Endothelial cell of umbilical vein (primary cell): ENCODE results near the gene L1CAM. TPM values are rescaled to one million over a fixed set of nuclear protein-coding genes. Genes with fewer than 3 reads are reported as not detected.
A peak's percentile ranks its signal among the peaks of the same experiment; 100 is the strongest.

ENCODE experiments used
- BruUV-seq: library from RNA; stranded (reverse); fragments of 400-500 nt; replicated peaks from 2 replicates; lab custom pipeline; 2021; lab: Mats Ljungman, UMichigan
- CTCF ChIA-PET: fragments of 300-600, 350-600 bp; sonication (Branson Sonifier 250); formaldehyde crosslinking; loops from one replicate; lab custom pipeline; 2021; ENCODE audit warnings: antibody characterized with exemption, inconsistent platforms; lab: Charles Lee
- POLR2A ChIA-PET: fragments of 300-600, 350-600 bp; sonication (Branson Sonifier 250); formaldehyde crosslinking; loops from one replicate; lab custom pipeline; 2021; ENCODE audit warnings: antibody characterized with exemption, inconsistent platforms; lab: Charles Lee
- DNase-seq: peaks from one replicate; pipeline ENCODE4 v3.0.0-alpha.2; 2011; ENCODE audit warnings: low read depth, low spot score
- FAIRE-seq: peaks from 2 replicates; lab custom pipeline; 2011; peaks lifted over from hg19 to GRCh38; lab: Jason Lieb, UNC
- H2AFZ ChIP-seq: 2 replicates; pipeline ENCODE4 v1.6.0; 2012; ENCODE audit warnings: low read depth, low read length, control low read depth, inconsistent platforms
- H3K27ac ChIP-seq: 2 replicates; pipeline ENCODE4 v1.5.1; 2011; ENCODE audit warnings: low read depth, mild to moderate bottlenecking, control low read depth, low read length, moderate library complexity; ENCODE audit not compliant: insufficient read depth
- H3K27me3 ChIP-seq, 2 experiments: 2 replicates each; pipeline versions ENCODE4 v1.6.0 to v1.6.1; 2011; ENCODE audit warnings: low read length in 2 of 2, mixed read lengths in 1 of 2; ENCODE audit not compliant: control insufficient read depth in 2 of 2, insufficient read depth in 2 of 2
- H3K36me3 ChIP-seq, 2 experiments: 2 replicates in 1 of 2; 3 replicates in 1 of 2; pipeline ENCODE4 v1.5.1; 2011; ENCODE audit warnings: low read length in 2 of 2, mild to moderate bottlenecking in 1 of 2, moderate library complexity in 1 of 2; ENCODE audit not compliant: control insufficient read depth in 2 of 2, insufficient read depth in 2 of 2; ENCODE audit errors: extremely low read depth in 1 of 2
- H3K4me1 ChIP-seq: 3 replicates; pipeline ENCODE4 v1.5.1; 2011; ENCODE audit warnings: mild to moderate bottlenecking, low read length; ENCODE audit not compliant: control insufficient read depth, insufficient read depth; ENCODE audit errors: extremely low read depth
- H3K4me2 ChIP-seq: 2 replicates; pipeline ENCODE4 v1.6.1; 2011; ENCODE audit warnings: low read length, control low read depth, mixed read lengths; ENCODE audit not compliant: insufficient read depth
- H3K4me3 ChIP-seq, 3 experiments: fragments of 200-600 bp in 1 of 3; sonication (generic), shearing (Covaris generic) in 1 of 3; replicated peaks in 1 of 3; 2 replicates each; pipeline ENCODE4 v1.5.1; 2011 to 2016; ENCODE audit warnings: control low read depth in 3 of 3, low read length in 3 of 3, mild to moderate bottlenecking in 2 of 3, inconsistent platforms in 1 of 3, low read depth in 1 of 3, moderate library complexity in 1 of 3; ENCODE audit not compliant: insufficient read depth in 1 of 3
- H3K79me2 ChIP-seq: 2 replicates; pipeline ENCODE4 v1.6.0; 2012; ENCODE audit warnings: low read length, inconsistent platforms; ENCODE audit not compliant: control insufficient read depth, insufficient read depth
- H3K9ac ChIP-seq: replicated peaks from 2 replicates; pipeline ENCODE3; 2011; ENCODE audit warnings: low read length, control low read depth; ENCODE audit not compliant: insufficient read depth; ENCODE audit errors: extremely low read depth
- H3K9me1 ChIP-seq: replicated peaks from 3 replicates; pipeline ENCODE4 v1.6.0; 2011; ENCODE audit warnings: mild to moderate bottlenecking, low read length; ENCODE audit not compliant: control insufficient read depth, insufficient read depth; ENCODE audit errors: extremely low read depth
- H3K9me3 ChIP-seq: replicated peaks from 2 replicates; pipeline ENCODE4 v1.5.1; 2012; ENCODE audit warnings: low read length, inconsistent platforms; ENCODE audit not compliant: control insufficient read depth, insufficient read depth
- H4K20me1 ChIP-seq: replicated peaks from 2 replicates; pipeline ENCODE3; 2011; ENCODE audit warnings: mild to moderate bottlenecking, low read length; ENCODE audit not compliant: control insufficient read depth, insufficient read depth; ENCODE audit errors: extremely low read depth
- EZH2 ChIP-seq: IDR thresholded peaks from 2 replicates; pipeline ENCODE4 v1.6.1; 2012; ENCODE audit warnings: borderline replicate concordance, low read depth, mild to moderate bottlenecking, moderate library complexity, low read length, inconsistent platforms; ENCODE audit not compliant: severe bottlenecking
- FOS ChIP-seq: IDR thresholded peaks from 2 replicates; pipeline ENCODE4 v1.6.1; 2011; ENCODE audit warnings: mild to moderate bottlenecking, low read length, moderate library complexity, borderline replicate concordance; ENCODE audit not compliant: insufficient read depth
- GATA2 ChIP-seq: IDR thresholded peaks from 2 replicates; pipeline ENCODE4 v1.7.0; 2011; ENCODE audit warnings: low read depth, mild to moderate bottlenecking, moderate library complexity, mixed read lengths, low read length; ENCODE audit not compliant: insufficient read length, insufficient read depth
- JUN ChIP-seq: IDR thresholded peaks from 2 replicates; pipeline ENCODE4 v1.6.1; 2011; ENCODE audit warnings: borderline replicate concordance, low read depth; ENCODE audit not compliant: insufficient read length, insufficient read depth
- POLR2A ChIP-seq: IDR thresholded peaks from 2 replicates; pipeline ENCODE4 v1.6.1; 2012; ENCODE audit warnings: low read depth, mild to moderate bottlenecking, control low read depth, low read length
- POLR2AphosphoS5 ChIP-seq: IDR thresholded peaks from 2 replicates; pipeline ENCODE4 v1.6.1; 2012; ENCODE audit warnings: low read depth, mild to moderate bottlenecking, control low read depth, low read length, moderate library complexity; ENCODE audit not compliant: insufficient read depth
- dilution Hi-C: fragments of 300-500 bp; cut with MboI; formaldehyde crosslinking; loops from one replicate; pipeline ENCODE4 v1.15.0; 2019; ENCODE audit warnings: low sequenced_read_pairs; ENCODE audit not compliant: extremely low pct_ligation_motif_present
- intact Hi-C: fragments of 100-400 bp; cut with micrococcal nuclease; formaldehyde crosslinking; loops from one replicate; pipeline ENCODE4 v1.10.0; 2022
- polyA plus RNA-seq, 4 experiments: library from polyadenylated mRNA; depleted of rRNA in 3 of 4; stranded (reverse) in 3 of 4; unstranded in 1 of 4; fragments of >200 nt; gene quantifications; 2 replicates each; pipeline versions ENCODE4 v1.2.1 to v1.2.3, GENCODE V29; 2011 to 2012; ENCODE audit warnings: missing spikeins in 1 of 4
- total RNA-seq: library from RNA; stranded (reverse); gene quantifications from 2 replicates; pipeline ENCODE4 v1.2.3, GENCODE V29; 2021
- TF ChIP-seq, protein P1 (sequence below), 2 donors: IDR thresholded peaks; 1 replicate in 1 of 2; 2 replicates in 1 of 2; pipeline ENCODE4 v1.5.1; 2011; ENCODE audit warnings: low read length in 2 of 2, mild to moderate bottlenecking in 2 of 2, moderate library complexity in 2 of 2, control low read depth in 1 of 2, inconsistent platforms in 1 of 2, low read depth in 1 of 2; ENCODE audit not compliant: insufficient read depth in 1 of 2; ENCODE audit errors: extremely low read depth in 1 of 2
- TF ChIP-seq, protein P2 (sequence below): IDR thresholded peaks from 2 replicates; pipeline ENCODE4 v1.6.1; 2011; ENCODE audit not compliant: insufficient read depth, insufficient read length

L1CAM gene
- total and polyA plus RNA-seq, 2 donors (not counting 3 experiments of a cell fraction or from before 2014, with no cell fraction given), result 0.01 TPM; not detected in 1

DNA sequence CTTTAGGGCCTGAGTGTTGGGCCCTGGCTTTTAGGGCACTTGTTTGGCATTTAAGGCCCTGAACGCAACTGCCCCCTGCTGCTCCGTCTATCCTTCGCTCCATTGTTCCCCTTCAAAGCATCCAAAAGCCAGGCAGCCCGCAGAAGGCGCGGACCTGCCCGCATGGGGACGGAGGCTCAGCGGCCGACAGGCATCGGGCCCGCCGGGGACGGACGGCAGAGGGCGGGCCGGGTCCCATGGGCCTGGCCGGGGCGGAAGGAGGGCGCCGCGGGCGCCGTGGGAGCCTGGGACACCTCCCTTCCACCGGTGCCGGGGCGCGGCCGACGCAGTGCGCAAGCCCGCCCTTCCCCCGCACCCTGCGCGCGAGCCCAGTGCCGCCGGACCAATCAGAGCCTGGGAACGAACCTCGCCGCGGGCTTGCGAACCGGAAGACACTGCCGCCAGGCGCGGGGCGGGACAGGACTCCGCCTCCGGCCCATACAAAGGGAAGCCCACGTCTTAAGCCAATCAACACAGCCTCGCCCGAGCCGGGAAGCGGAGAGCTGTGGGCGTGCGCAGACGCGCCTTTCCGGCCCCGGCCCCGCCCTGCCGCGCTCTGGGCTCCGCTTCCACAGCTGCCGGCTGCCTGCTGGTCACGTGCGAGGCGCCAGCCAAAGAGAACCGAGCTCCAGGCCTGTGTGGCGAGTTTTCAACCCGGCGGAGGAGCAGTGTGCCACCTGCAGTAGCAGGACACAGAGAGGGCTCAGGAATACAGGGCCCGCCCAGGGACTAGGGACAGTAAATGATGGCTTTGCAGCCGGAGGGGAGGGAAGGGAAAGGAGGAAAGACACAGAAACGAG, 42.2 kb upstream of the L1CAM start:
- Histone ChIP-seq H3K9me3 (no peaks in the 10 kb centered on the region), H3K36me3 (peaks cover 0 to 14% of the 10 kb centered on the region in 2 experiments), H4K20me1 (no peaks in the 10 kb centered on the region), H2AFZ (no peak overlapping the region), H3K4me2 (peak overlapping the region; percentile 77), H3K79me2 (peaks cover 18% of the 10 kb centered on the region), H3K9me1 (no peaks in the 10 kb centered on the region), H3K4me3 (peak overlapping the region in 2 of 3 experiments; percentile 44 to 49), H3K27ac (peak overlapping the region; percentile 100), H3K27me3 (no peaks in the 10 kb centered on the region), H3K9ac (peak overlapping the region; percentile 96), H3K4me1 (peaks cover 44% of the 10 kb centered on the region)
- TF ChIP-seq EZH2, result no peak
- TF ChIP-seq, protein P1, sequence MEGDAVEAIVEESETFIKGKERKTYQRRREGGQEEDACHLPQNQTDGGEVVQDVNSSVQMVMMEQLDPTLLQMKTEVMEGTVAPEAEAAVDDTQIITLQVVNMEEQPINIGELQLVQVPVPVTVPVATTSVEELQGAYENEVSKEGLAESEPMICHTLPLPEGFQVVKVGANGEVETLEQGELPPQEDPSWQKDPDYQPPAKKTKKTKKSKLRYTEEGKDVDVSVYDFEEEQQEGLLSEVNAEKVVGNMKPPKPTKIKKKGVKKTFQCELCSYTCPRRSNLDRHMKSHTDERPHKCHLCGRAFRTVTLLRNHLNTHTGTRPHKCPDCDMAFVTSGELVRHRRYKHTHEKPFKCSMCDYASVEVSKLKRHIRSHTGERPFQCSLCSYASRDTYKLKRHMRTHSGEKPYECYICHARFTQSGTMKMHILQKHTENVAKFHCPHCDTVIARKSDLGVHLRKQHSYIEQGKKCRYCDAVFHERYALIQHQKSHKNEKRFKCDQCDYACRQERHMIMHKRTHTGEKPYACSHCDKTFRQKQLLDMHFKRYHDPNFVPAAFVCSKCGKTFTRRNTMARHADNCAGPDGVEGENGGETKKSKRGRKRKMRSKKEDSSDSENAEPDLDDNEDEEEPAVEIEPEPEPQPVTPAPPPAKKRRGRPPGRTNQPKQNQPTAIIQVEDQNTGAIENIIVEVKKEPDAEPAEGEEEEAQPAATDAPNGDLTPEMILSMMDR (IDR thresholded peaks at IDR 0.05; ENCODE audit: extremely low read depth in 1 of 2, insufficient read depth in 1 of 2, low read depth in 1 of 2, low read length in 2 of 2), result no peak
- TF ChIP-seq, protein P2, sequence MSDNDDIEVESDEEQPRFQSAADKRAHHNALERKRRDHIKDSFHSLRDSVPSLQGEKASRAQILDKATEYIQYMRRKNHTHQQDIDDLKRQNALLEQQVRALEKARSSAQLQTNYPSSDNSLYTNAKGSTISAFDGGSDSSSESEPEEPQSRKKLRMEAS, result peak; percentile 83
- TF ChIP-seq FOS, result no peak
- no peak for TF ChIP-seq POLR2A
- peak; percentile 84 for TF ChIP-seq POLR2AphosphoS5
- no peak for TF ChIP-seq GATA2
- no peak for TF ChIP-seq JUN
- DNase-seq (peak; percentile 98), FAIRE-seq (peak; percentile 100)
- BruUV-seq, result no TSS peak
- ChIA-PET CTCF (interaction anchor here (1.6 to 9.0 kb wide), 2 partner anchors 12 to 20 kb away, joined by 3 to 253 read pairs; partner anchors contain the start of gene RENBP), POLR2A (interaction anchor here (0.6 to 1.6 kb wide), 3 partner anchors 19 to 441 kb away, joined by 3 to 5 read pairs (median 4); no protein-coding TSS in a partner anchor)
- intact Hi-C loops (loop anchor here (1.0 kb wide), 3 partner anchors 19 to 164 kb away; partner anchors contain the start of genes PLXNB3 and TMEM187), dilution Hi-C loops (no loop called here)
